Measurements from ENCODE around the gene COMT.

Gene COMT

GRCh38 chr22:19997561-19998231, 56.1 kb downstream of the COMT start:
- DNase-seq: no peak

GRCh38 chr22:19998232-19998951, 56.8 kb downstream of the COMT start:
- no peak for DNase-seq

- DNase-seq: peak; percentile 18
Measured at GRCh38 chr22:19998991-19999820, 57.6 kb downstream of the COMT start.

DNA sequence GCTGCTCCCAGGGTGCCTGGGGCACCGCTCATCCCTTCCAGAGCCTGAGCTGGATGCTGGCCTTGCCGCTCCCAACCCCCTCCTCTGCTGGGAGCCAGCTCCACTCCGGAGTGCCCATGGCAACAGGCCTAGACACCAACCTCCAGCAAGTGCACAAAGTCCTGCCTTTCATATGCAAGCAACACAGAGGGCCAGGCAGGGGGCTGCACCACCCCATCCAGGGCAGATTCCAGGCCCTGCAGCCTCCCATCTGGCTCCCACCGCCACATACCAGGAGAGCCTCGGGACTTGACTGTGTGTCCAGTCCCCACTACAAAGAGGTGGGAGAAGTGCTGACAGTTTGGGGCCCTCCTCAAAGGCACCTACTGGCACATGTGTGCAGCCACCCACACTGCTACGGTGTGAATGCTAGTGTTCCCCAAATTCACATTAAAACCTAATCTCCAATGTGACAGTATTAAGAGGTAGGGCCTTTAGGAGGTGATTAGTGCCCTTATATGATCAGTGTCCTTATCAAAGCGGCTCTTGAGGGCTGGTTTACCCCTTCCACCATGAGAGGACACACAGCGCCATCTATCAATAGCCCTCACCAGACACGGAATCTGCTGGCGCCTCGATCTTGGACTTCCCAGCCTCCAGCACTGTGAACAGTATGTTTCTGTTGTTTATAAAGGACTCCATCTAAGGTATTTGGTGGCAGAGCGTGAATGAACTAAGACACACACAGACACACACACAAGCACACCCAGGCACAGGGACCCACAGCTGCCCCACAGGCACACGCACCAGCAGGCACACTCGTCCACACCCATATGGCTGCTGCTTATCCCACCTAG, 58.9 kb downstream of the COMT start:
- DNase-seq: no peak

DNA sequence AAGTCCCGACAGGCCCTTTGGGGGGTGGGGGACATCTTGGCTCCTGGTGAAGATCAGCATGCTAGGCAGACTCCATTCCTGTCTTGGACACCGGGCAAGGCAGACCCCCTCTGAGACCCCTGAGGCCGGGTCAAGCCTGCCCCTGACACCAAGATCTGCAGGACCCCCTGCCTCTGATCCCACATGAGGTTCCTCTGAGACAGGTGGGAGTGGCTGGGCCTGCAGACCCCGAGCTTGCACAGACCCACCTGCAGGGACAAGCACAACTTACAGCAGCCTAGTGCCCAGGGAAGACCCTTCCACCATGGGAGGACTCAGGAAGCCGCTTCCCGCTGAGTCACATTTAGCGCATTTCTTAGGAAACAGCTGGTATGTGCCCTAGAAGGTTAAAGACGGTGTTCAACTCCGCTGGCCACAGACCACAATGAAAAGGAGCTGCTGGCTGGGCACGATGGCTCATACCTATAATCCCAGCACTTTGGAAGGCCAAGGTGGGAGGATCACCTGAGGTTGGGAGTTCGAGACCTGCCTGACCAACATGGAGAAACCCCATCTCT, 59.6 kb downstream of the COMT start:
- no peak for DNase-seq

GRCh38 chr22:20002128-20002527, 60.6 kb downstream of the COMT start:
- no peak for DNase-seq

- no peak for DNase-seq
Measured at GRCh38 chr22:20002636-20003035, 61.1 kb downstream of the COMT start.

GRCh38 chr22:20003304-20003703, 61.7 kb downstream of the COMT start:
- DNase-seq: no peak

GRCh38 chr22:20004464-20004863, 62.9 kb downstream of the COMT start:
- no peak for DNase-seq

- no peak for DNase-seq
Measured at GRCh38 chr22:20008221-20008995, 66.8 kb downstream of the COMT start.

DNA sequence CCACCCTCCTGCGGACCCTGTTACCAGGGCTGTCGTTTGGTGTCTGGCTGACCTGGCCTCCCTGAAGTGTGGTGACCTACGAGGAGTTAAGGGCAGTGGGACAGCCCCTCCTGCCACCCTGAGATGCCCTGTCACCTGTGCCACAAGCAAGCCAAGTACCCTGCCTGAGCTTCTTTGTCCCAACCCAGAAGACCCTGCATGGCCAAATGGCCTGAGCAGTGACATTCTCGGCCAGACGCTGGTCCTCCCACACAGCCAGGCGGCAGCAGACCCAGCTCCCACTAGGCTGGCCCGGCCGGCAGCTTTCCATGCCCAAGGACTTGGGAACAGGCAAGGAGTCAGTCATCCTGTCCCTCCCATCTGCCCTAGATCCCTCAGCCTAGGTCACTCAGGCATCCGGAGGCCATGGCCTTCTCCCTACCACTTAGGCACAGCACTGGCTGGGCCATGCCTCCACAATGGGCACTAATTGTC, 67.5 kb downstream of the COMT start:
- DNase-seq: no peak

DNA sequence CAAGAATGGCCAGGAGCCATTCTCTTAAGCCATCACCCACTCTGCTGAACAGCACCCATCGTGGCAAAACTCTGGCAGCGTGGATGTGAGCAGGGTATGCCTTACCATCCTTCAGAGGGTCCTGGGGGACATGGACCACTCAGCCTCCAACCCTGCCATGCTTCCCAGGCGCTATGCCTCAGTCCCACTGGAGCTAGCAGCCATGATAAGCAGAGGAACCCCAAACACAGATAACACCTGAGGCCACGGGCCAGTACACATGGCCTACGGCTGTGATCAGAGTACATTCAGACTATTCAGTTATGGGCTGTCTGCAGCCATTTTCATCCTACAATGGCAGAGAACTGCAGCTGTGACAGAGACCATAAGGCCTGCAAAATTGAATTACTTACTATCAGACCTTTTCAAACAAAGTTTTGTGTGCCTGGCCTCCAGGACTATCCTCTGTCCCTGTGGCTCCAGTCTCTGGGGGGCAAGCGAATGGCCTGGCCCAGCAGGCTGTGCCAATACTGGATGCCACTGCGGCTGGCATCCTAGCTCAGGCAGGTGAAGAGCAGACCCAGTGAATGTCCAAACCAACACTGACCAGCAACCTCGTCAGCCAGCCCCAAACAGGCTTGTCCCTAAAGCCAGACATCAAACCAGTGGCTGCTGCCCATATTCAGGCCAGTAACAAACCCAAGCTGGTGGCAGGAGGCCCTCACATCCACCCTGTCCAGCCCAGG, 68.2 kb downstream of the COMT start:
- no peak for DNase-seq

- no peak for DNase-seq
Measured at GRCh38 chr22:20010307-20011122, 68.9 kb downstream of the COMT start.

GRCh38 chr22:20011123-20011992, 69.8 kb downstream of the COMT start:
- DNase-seq: no peak

- no peak for DNase-seq
Measured at GRCh38 chr22:20011993-20012740, 70.6 kb downstream of the COMT start.

GRCh38 chr22:20012741-20013331, 71.3 kb downstream of the COMT start:
- DNase-seq: no peak

GRCh38 chr22:20013382-20013871, 71.9 kb downstream of the COMT start:
- DNase-seq: peak; percentile 80

Data from NCI-H82 (cell line).